CD14-positive monocyte (primary cell): ENCODE results near the gene CTSA. TPM values are rescaled to one million over a fixed set of nuclear protein-coding genes. Genes with fewer than 3 reads are reported as not detected.

Experiments used
- DNase-seq, 3 donors: peaks; one replicate each; pipeline ENCODE4 v3.0.0-alpha.2; 2011 to 2022
- H2AFZ ChIP-seq: 2 replicates; pipeline ENCODE4 v1.6.0; 2012; ENCODE audit warnings: mild to moderate bottlenecking, low read depth, low read length, inconsistent platforms; ENCODE audit not compliant: insufficient read depth, poor library complexity, severe bottlenecking
- H3K27ac ChIP-seq, 2 donors: 1 replicate in 1 of 2; 2 replicates in 1 of 2; pipeline ENCODE4 v1.5.1; 2012 to 2013; ENCODE audit warnings: low read length in 2 of 2, control low read depth in 1 of 2, inconsistent platforms in 1 of 2, low read depth in 1 of 2, mild to moderate bottlenecking in 1 of 2
- H3K27me3 ChIP-seq, 2 donors: one replicate each; pipeline versions ENCODE4 v1.6.0 to v1.6.1; 2011 to 2013; ENCODE audit warnings: low read length in 2 of 2; ENCODE audit not compliant: control insufficient read depth in 2 of 2, insufficient read depth in 2 of 2
- H3K36me3 ChIP-seq, 2 donors: replicated peaks in 1 of 2; 1 replicate in 1 of 2; 2 replicates in 1 of 2; pipeline versions ENCODE4 v1.5.1 to v1.6.1; 2012 to 2013; ENCODE audit warnings: low read length in 2 of 2, control low read depth in 1 of 2, inconsistent platforms in 1 of 2, mild to moderate bottlenecking in 1 of 2; ENCODE audit not compliant: insufficient read depth in 2 of 2, control insufficient read depth in 1 of 2
- H3K4me1 ChIP-seq, 2 donors: 1 replicate in 1 of 2; 2 replicates in 1 of 2; pipeline versions ENCODE4 v1.5.1 to v1.6.1; 2012 to 2013; ENCODE audit warnings: low read length in 2 of 2, control low read depth in 1 of 2, inconsistent platforms in 1 of 2, mild to moderate bottlenecking in 1 of 2, moderate library complexity in 1 of 2; ENCODE audit not compliant: insufficient read depth in 2 of 2, control insufficient read depth in 1 of 2
- H3K4me2 ChIP-seq: replicated peaks from 2 replicates; pipeline ENCODE3; 2012; ENCODE audit warnings: low read length, moderate library complexity, mild to moderate bottlenecking; ENCODE audit not compliant: poor library complexity, severe bottlenecking; ENCODE audit errors: extremely low read depth
- H3K4me3 ChIP-seq, 3 experiments: fragments of 200-600 bp in 1 of 3; sonication (generic) in 1 of 3; replicated peaks in 1 of 3; 1 replicate in 2 of 3; 2 replicates in 1 of 3; pipeline ENCODE4 v1.5.1; 2011 to 2013; ENCODE audit warnings: low read length in 3 of 3, mild to moderate bottlenecking in 3 of 3, control low read depth in 2 of 3, low read depth in 2 of 3, inconsistent platforms in 1 of 3, moderate library complexity in 1 of 3
- H3K79me2 ChIP-seq: 2 replicates; pipeline ENCODE4 v1.6.0; 2012; ENCODE audit warnings: mild to moderate bottlenecking, control low read depth, inconsistent platforms, low read length, moderate library complexity; ENCODE audit not compliant: insufficient read depth
- H3K9ac ChIP-seq: 2 replicates; pipeline ENCODE4 v1.6.0; 2017; ENCODE audit warnings: low read length, mild to moderate bottlenecking; ENCODE audit not compliant: insufficient read depth, poor library complexity, severe bottlenecking
- H3K9me3 ChIP-seq, 2 donors: replicated peaks in 1 of 2; 1 replicate in 1 of 2; 2 replicates in 1 of 2; pipeline versions ENCODE4 v1.5.1 to v1.6.1; 2012 to 2013; ENCODE audit warnings: low read length in 2 of 2, control low read depth in 1 of 2; ENCODE audit not compliant: control insufficient read depth in 1 of 2, insufficient read depth in 1 of 2
- H4K20me1 ChIP-seq: 2 replicates; pipeline ENCODE4 v1.6.0; 2012; ENCODE audit warnings: mild to moderate bottlenecking, low read length, control low read depth, moderate library complexity; ENCODE audit not compliant: insufficient read depth
- H3K27ac Mint-ChIP-seq, 7 donors: one replicate each; pipeline ENCODE4 v1.8.0; 2020; ENCODE audit warnings: mild to moderate bottlenecking in 7 of 7, mixed read lengths in 7 of 7, moderate library complexity in 6 of 7, inconsistent platforms in 2 of 7
- H3K27me3 Mint-ChIP-seq, 3 donors: one replicate each; pipeline ENCODE4 v1.8.0; 2021 to 2022; ENCODE audit warnings: low read depth in 3 of 3, mild to moderate bottlenecking in 3 of 3, mixed read lengths in 3 of 3, moderate library complexity in 3 of 3, inconsistent platforms in 1 of 3
- H3K36me3 Mint-ChIP-seq, 2 donors: one replicate each; pipeline ENCODE4 v1.8.0; 2020; ENCODE audit warnings: mixed read lengths in 2 of 2, inconsistent platforms in 1 of 2, mild to moderate bottlenecking in 1 of 2
- H3K4me1 Mint-ChIP-seq: one replicate; pipeline ENCODE4 v1.8.0; 2020; ENCODE audit warnings: mild to moderate bottlenecking, mixed read lengths
- H3K4me3 Mint-ChIP-seq, 2 donors: one replicate each; pipeline ENCODE4 v1.8.0; 2020; ENCODE audit warnings: mild to moderate bottlenecking in 2 of 2, mixed read lengths in 2 of 2, moderate library complexity in 1 of 2
- H3K9me3 Mint-ChIP-seq, 7 donors: one replicate each; pipeline ENCODE4 v1.8.0; 2020 to 2022; ENCODE audit warnings: mixed read lengths in 7 of 7, mild to moderate bottlenecking in 6 of 7, moderate library complexity in 6 of 7, inconsistent platforms in 2 of 7
- WGBS: methylation state at CpG from one replicate; pipeline ENCODE4 v1.1.5; 2013; ENCODE audit warnings: missing lambda C conversion rate; ENCODE audit not compliant: insufficient coverage; 5-methylcytosine and 5-hydroxymethylcytosine counted together
- intact Hi-C, 2 donors: fragments of 100-400 bp; cut with micrococcal nuclease; formaldehyde crosslinking; loops; one replicate each; pipeline versions ENCODE4 v1.15.0 to v1.15.1; 2023
- polyA plus RNA-seq, 3 donors: library from polyadenylated mRNA; depleted of rRNA in 1 of 3; unstranded in 2 of 3; stranded (reverse) in 1 of 3; fragments of 300-500 nt in 2 of 3; fragments of >200 nt in 1 of 3; fragmentation: Illumina TruSeq in 2 of 3; gene quantifications; 1 replicate in 2 of 3; 2 replicates in 1 of 3; pipeline ENCODE4 v1.2.3, GENCODE V29; 2012 to 2021
- TF ChIP-seq, protein P1 (sequence below): fragments of 200-600 bp; IDR thresholded peaks from one replicate; pipeline ENCODE4 v1.8.0; 2022; ENCODE audit warnings: antibody characterized with exemption, mild to moderate bottlenecking

Gene CTSA
- polyA plus RNA-seq, 3 donors, result 279 to 489 (median 366) TPM

DNA sequence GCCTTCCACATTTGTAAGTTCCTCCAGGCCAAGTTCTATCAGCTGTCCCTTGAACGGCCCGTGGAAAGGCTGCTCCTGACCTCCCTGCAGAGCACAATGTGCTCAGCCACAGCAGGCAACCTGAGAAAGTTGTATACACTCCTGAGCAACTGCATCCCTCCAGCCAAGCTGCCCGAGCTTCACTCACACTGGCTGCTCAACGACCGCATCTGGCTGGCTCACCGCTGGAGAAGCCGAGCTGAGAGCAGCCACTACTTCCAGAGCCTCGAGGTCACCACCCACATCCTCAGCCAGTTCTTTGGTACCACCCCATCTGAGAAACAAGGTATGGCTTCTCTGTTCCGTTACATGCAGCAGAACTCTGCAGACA is 8.1 kb upstream of the CTSA start:
- H3K4me1 ChIP-seq, result peaks cover 28 to 39% of the 10 kb centered on the region in 2 donors
- H3K79me2 ChIP-seq, result peaks cover 43% of the 10 kb centered on the region
- peaks cover 38 to 47% of the 10 kb centered on the region in 2 donors for H3K36me3 Mint-ChIP-seq
- whole genome bisulfite sequencing, result 87% methylated on average over 9 of the region's 9 CpGs
- no peak overlapping the region for H3K4me2 ChIP-seq
- H3K36me3 ChIP-seq, result peaks cover 29 to 44% of the 10 kb centered on the region in 2 donors
- H2AFZ ChIP-seq, result no peak overlapping the region
- H3K4me1 Mint-ChIP-seq, result peaks cover 33% of the 10 kb centered on the region
- no peaks in the 10 kb centered on the region for H3K9me3 Mint-ChIP-seq
- H3K9ac ChIP-seq, result no peak overlapping the region
- TF ChIP-seq, protein P1, sequence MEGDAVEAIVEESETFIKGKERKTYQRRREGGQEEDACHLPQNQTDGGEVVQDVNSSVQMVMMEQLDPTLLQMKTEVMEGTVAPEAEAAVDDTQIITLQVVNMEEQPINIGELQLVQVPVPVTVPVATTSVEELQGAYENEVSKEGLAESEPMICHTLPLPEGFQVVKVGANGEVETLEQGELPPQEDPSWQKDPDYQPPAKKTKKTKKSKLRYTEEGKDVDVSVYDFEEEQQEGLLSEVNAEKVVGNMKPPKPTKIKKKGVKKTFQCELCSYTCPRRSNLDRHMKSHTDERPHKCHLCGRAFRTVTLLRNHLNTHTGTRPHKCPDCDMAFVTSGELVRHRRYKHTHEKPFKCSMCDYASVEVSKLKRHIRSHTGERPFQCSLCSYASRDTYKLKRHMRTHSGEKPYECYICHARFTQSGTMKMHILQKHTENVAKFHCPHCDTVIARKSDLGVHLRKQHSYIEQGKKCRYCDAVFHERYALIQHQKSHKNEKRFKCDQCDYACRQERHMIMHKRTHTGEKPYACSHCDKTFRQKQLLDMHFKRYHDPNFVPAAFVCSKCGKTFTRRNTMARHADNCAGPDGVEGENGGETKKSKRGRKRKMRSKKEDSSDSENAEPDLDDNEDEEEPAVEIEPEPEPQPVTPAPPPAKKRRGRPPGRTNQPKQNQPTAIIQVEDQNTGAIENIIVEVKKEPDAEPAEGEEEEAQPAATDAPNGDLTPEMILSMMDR, result no peak
- H3K27ac Mint-ChIP-seq, result peak overlapping the region; percentile 25 to 81 (median 61)
- H4K20me1 ChIP-seq, result peaks cover 9% of the 10 kb centered on the region
- DNase-seq, result no peak
- intact Hi-C loops, result no loop called here
- H3K4me3 ChIP-seq, result no peak overlapping the region
- no peak overlapping the region for H3K4me3 Mint-ChIP-seq
- H3K27ac ChIP-seq, result peak overlapping the region in 1 of 2 donors; percentile 13
- no peaks in the 10 kb centered on the region for H3K27me3 ChIP-seq
- H3K9me3 ChIP-seq, result no peaks in the 10 kb centered on the region
- no peaks in the 10 kb centered on the region for H3K27me3 Mint-ChIP-seq

DNA sequence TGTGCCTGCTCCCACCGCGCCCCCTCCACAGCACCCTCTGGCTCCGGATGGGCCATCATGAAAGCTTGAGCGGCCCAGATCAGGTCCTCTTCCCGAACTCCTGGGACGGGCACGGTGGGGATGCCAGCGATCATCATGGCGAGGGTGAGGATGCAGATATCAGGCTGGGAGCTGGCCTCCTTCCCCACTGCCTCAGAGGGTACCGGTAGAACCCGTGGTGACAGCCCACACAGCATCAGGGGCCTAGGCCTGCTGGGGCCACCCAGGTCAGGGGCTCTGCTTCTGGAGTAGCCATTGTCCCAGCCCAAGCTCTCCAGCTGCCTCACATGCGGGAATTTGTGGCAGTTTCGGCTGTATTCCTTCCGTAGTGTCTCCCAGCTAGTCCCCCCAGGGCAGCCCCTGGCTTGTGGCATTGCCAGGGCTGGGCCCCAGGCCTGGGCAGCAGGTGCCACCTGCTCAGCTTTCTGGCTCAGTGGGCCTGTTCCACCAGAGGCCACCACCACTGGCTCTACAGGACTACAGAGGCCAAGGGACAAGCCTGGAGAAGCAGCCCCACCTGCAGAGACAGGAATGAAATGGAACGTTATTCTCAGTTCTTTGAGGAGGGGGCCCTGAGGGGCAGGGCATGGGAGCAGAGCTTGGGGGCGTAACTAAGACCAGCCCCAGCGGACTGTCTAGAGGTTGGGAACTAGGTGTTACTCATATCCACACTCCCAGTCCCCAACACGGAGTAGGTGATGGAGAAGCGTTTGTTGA is 4.4 kb upstream of the CTSA start:
- no peak for DNase-seq
- Histone ChIP-seq H3K9ac (no peak overlapping the region), H4K20me1 (peaks cover 9% of the 10 kb centered on the region), H2AFZ (no peak overlapping the region), H3K4me3 (no peak overlapping the region), H3K27ac (no peak overlapping the region), H3K36me3 (peaks cover 24 to 36% of the 10 kb centered on the region in 2 donors), H3K4me1 (peaks cover 37 to 46% of the 10 kb centered on the region in 2 donors), H3K79me2 (peaks cover 48% of the 10 kb centered on the region), H3K4me2 (no peak overlapping the region), H3K9me3 (no peaks in the 10 kb centered on the region), H3K27me3 (no peaks in the 10 kb centered on the region)
- peaks cover 0 to 2% (median 0%) of the 10 kb centered on the region in 7 donors for H3K9me3 Mint-ChIP-seq
- intact Hi-C loops, result loop anchor here in 1 of 2 donors (5.0 kb wide), 1 partner anchor 46 kb away; the partner anchor contains the start of gene PCIF1
- H3K27ac Mint-ChIP-seq, result peak overlapping the region in 1 of 7 donors; percentile 52
- no peak overlapping the region for H3K4me3 Mint-ChIP-seq
- TF ChIP-seq, protein P1, result no peak
- peaks cover 31 to 40% of the 10 kb centered on the region in 2 donors for H3K36me3 Mint-ChIP-seq
- H3K27me3 Mint-ChIP-seq, result no peaks in the 10 kb centered on the region
- H3K4me1 Mint-ChIP-seq, result peaks cover 34% of the 10 kb centered on the region
- 98% methylated on average over 14 of the region's 19 CpGs for WGBS
